CD4-positive, CD25-positive, alpha-beta regulatory T cell (primary cell): Measurements from ENCODE around the gene CNTNAP2. TPM values are rescaled to one million over a fixed set of nuclear protein-coding genes. Genes with fewer than 3 reads are reported as not detected.

Source experiments
- ATAC-seq, 2 donors: fragments of 150-1000 bp; cut with Tn5 transposase; one replicate each; pipeline ENCODE4 v1.10.0; 2021; ENCODE audit warnings: low read depth in 2 of 2, moderate number of reproducible peaks in 2 of 2, moderate library complexity in 1 of 2
- DNase-seq, 3 donors: peaks; one replicate each; pipeline versions ENCODE4 v3.0.0 to v3.0.0-alpha.2; 2012 to 2022; ENCODE audit warnings: mixed read lengths in 1 of 3
- H3K27ac ChIP-seq: one replicate; pipeline ENCODE4 v1.7.0; 2013; ENCODE audit warnings: mild to moderate bottlenecking, low read length; ENCODE audit not compliant: insufficient read depth, poor library complexity, severe bottlenecking
- H3K27me3 ChIP-seq: one replicate; pipeline ENCODE4 v1.7.0; 2013; ENCODE audit warnings: low read length; ENCODE audit not compliant: control insufficient read depth, insufficient read depth
- H3K36me3 ChIP-seq: one replicate; pipeline ENCODE4 v1.7.0; 2013; ENCODE audit warnings: mild to moderate bottlenecking, low read length, moderate library complexity; ENCODE audit not compliant: control insufficient read depth, insufficient read depth
- H3K4me1 ChIP-seq: 2 replicates; pipeline ENCODE4 v1.7.0; 2013; ENCODE audit warnings: mild to moderate bottlenecking, low read length; ENCODE audit not compliant: insufficient read depth, control insufficient read depth, poor library complexity, severe bottlenecking
- H3K4me3 ChIP-seq: one replicate; pipeline ENCODE4 v1.7.0; 2013; ENCODE audit warnings: low read depth, mild to moderate bottlenecking, low read length, moderate library complexity
- H3K9me3 ChIP-seq, 2 experiments: 1 replicate in 1 of 2; 2 replicates in 1 of 2; pipeline ENCODE4 v1.7.0; 2013; ENCODE audit warnings: low read length in 2 of 2, mild to moderate bottlenecking in 1 of 2, moderate library complexity in 1 of 2; ENCODE audit not compliant: control insufficient read depth in 2 of 2
- H3K27ac Mint-ChIP-seq, 3 donors: one replicate each; pipeline ENCODE4 v1.8.0; 2020 to 2022; ENCODE audit warnings: mild to moderate bottlenecking in 3 of 3, mixed read lengths in 3 of 3, moderate library complexity in 2 of 3
- H3K27me3 Mint-ChIP-seq: one replicate; pipeline ENCODE4 v1.8.0; 2022; ENCODE audit warnings: mild to moderate bottlenecking, mixed read lengths
- H3K36me3 Mint-ChIP-seq: one replicate; pipeline ENCODE4 v1.8.0; 2020; ENCODE audit warnings: mixed read lengths
- H3K4me1 Mint-ChIP-seq, 4 donors: one replicate each; pipeline ENCODE4 v1.8.0; 2020 to 2022; ENCODE audit warnings: mixed read lengths in 4 of 4, mild to moderate bottlenecking in 1 of 4
- H3K4me3 Mint-ChIP-seq, 4 donors: one replicate each; pipeline ENCODE4 v1.8.0; 2020 to 2022; ENCODE audit warnings: mild to moderate bottlenecking in 4 of 4, mixed read lengths in 4 of 4, moderate library complexity in 3 of 4
- H3K9me3 Mint-ChIP-seq, 7 donors: one replicate each; pipeline ENCODE4 v1.8.0; 2020 to 2022; ENCODE audit warnings: mixed read lengths in 7 of 7, mild to moderate bottlenecking in 3 of 7, moderate library complexity in 2 of 7
- polyA plus RNA-seq, 4 donors: library from polyadenylated mRNA; unstranded; fragments of 300-500 nt; fragmentation: Illumina TruSeq; gene quantifications; one replicate each; pipeline ENCODE4 v1.2.3, GENCODE V29; 2021
- total RNA-seq: library from RNA; stranded (reverse); gene quantifications from one replicate; pipeline ENCODE4 v1.2.3, GENCODE V29; 2022

The CNTNAP2 gene
- total and polyA plus RNA-seq, 5 donors from 2014 or later, result 0.02 to 0.15 TPM; not detected in 3

DNA sequence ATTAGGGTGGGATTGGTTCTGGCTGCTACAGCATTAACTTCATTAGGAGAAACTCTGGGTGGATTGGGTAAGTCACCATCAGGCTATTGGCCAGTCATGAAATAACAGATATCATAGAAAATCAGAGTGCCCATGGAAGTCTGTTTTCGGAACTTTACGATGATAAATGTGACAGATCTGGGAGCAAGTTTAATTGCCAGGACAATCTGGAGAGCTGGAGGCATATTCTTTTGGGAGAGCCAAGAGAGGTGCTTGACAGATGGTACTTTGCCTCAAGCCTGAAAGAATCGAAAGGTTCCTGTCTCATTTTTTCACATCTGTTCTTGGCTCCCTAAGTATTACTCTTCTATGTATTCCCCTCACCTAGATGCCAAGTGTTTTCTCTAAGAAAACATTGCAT is 369.9 kb downstream of the CNTNAP2 start:
- no peaks in the 10 kb centered on the region for H3K36me3 ChIP-seq
- DNase-seq (no peak), ATAC-seq (no peak)
- H3K27me3 Mint-ChIP-seq, result no peaks in the 10 kb centered on the region
- no peak overlapping the region for H3K27ac Mint-ChIP-seq
- H3K36me3 Mint-ChIP-seq, result no peaks in the 10 kb centered on the region
- no peaks in the 10 kb centered on the region for H3K4me1 ChIP-seq
- no peak overlapping the region for H3K27ac ChIP-seq
- peaks cover 0 to 14% (median 5%) of the 10 kb centered on the region in 7 donors for H3K9me3 Mint-ChIP-seq
- no peaks in the 10 kb centered on the region for H3K4me1 Mint-ChIP-seq
- H3K27me3 ChIP-seq, result no peaks in the 10 kb centered on the region
- no peak overlapping the region for H3K4me3 Mint-ChIP-seq
- no peak overlapping the region for H3K4me3 ChIP-seq
- H3K9me3 ChIP-seq, result peaks cover 0 to 4% of the 10 kb centered on the region in 2 experiments

- no peaks in the 10 kb centered on the region for H3K4me1 ChIP-seq
- no peak overlapping the region for H3K4me3 Mint-ChIP-seq
- peaks cover 2 to 12% (median 4%) of the 10 kb centered on the region in 7 donors for H3K9me3 Mint-ChIP-seq
- H3K4me3 ChIP-seq, result no peak overlapping the region
- DNase-seq (no peak), ATAC-seq (no peak)
- no peaks in the 10 kb centered on the region for H3K36me3 Mint-ChIP-seq
- no peak overlapping the region for H3K27ac ChIP-seq
- no peaks in the 10 kb centered on the region for H3K4me1 Mint-ChIP-seq
- H3K27ac Mint-ChIP-seq, result no peak overlapping the region
- no peaks in the 10 kb centered on the region for H3K36me3 ChIP-seq
- H3K27me3 Mint-ChIP-seq, result no peaks in the 10 kb centered on the region
- H3K27me3 ChIP-seq, result no peaks in the 10 kb centered on the region
- H3K9me3 ChIP-seq, result peaks cover 3% of the 10 kb centered on the region in 2 experiments
Measured at GRCh38 chr7:146492017-146492416, 375.4 kb downstream of the CNTNAP2 start.

- Mint-ChIP-seq H3K9me3 (peaks cover 2 to 10% (median 6%) of the 10 kb centered on the region in 7 donors), H3K27ac (no peak overlapping the region), H3K4me1 (no peaks in the 10 kb centered on the region), H3K27me3 (no peaks in the 10 kb centered on the region), H3K4me3 (no peak overlapping the region), H3K36me3 (no peaks in the 10 kb centered on the region)
- Histone ChIP-seq H3K9me3 (peaks cover 0 to 3% of the 10 kb centered on the region in 2 experiments), H3K27me3 (no peaks in the 10 kb centered on the region), H3K27ac (no peak overlapping the region), H3K4me1 (no peaks in the 10 kb centered on the region), H3K36me3 (no peaks in the 10 kb centered on the region), H3K4me3 (no peak overlapping the region)
- DNase-seq, result no peak
- no peak for ATAC-seq
Measured at GRCh38 chr7:146494952-146495596, 378.5 kb downstream of the CNTNAP2 start.

DNA sequence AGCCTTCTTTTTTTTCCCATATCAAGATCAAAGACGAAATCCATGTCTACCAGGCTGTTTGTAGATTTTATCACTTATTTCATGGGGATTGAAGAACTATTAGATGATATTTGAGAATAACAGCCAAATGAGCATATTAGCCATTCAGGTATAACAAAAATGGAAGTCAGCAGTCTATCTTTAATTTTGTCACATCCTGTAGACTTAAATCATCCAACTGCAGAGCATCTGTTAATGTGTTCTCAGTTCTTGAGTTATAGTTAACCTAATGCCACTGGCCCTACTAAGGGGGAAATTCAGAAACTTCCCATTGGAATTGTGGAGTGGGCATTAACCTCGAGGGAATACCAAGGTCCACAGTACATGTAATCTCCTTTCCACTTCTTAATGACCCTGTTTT is 380.1 kb downstream of the CNTNAP2 start:
- Histone ChIP-seq H3K36me3 (no peaks in the 10 kb centered on the region), H3K4me3 (no peak overlapping the region), H3K9me3 (peaks cover 0 to 3% of the 10 kb centered on the region in 2 experiments), H3K4me1 (no peaks in the 10 kb centered on the region), H3K27me3 (no peaks in the 10 kb centered on the region), H3K27ac (no peak overlapping the region)
- Mint-ChIP-seq H3K4me3 (no peak overlapping the region), H3K9me3 (peaks cover 3 to 15% (median 6%) of the 10 kb centered on the region in 7 donors), H3K36me3 (no peaks in the 10 kb centered on the region), H3K27me3 (no peaks in the 10 kb centered on the region), H3K4me1 (no peaks in the 10 kb centered on the region), H3K27ac (no peak overlapping the region)
- DNase-seq, result no peak
- ATAC-seq, result no peak

- H3K27me3 ChIP-seq, result no peaks in the 10 kb centered on the region
- no peaks in the 10 kb centered on the region for H3K36me3 Mint-ChIP-seq
- H3K27ac ChIP-seq, result no peak overlapping the region
- H3K9me3 ChIP-seq, result peaks cover 2 to 15% of the 10 kb centered on the region in 2 experiments
- no peak for ATAC-seq
- no peak for DNase-seq
- no peak overlapping the region for H3K4me3 ChIP-seq
- no peak overlapping the region for H3K4me3 Mint-ChIP-seq
- no peaks in the 10 kb centered on the region for H3K4me1 ChIP-seq
- no peaks in the 10 kb centered on the region for H3K36me3 ChIP-seq
- H3K9me3 Mint-ChIP-seq, result peaks cover 4 to 18% (median 15%) of the 10 kb centered on the region in 7 donors
- H3K27ac Mint-ChIP-seq, result no peak overlapping the region
- H3K27me3 Mint-ChIP-seq, result no peaks in the 10 kb centered on the region
- H3K4me1 Mint-ChIP-seq, result no peaks in the 10 kb centered on the region
Measured at GRCh38 chr7:146499970-146500369, 383.4 kb downstream of the CNTNAP2 start.

DNA sequence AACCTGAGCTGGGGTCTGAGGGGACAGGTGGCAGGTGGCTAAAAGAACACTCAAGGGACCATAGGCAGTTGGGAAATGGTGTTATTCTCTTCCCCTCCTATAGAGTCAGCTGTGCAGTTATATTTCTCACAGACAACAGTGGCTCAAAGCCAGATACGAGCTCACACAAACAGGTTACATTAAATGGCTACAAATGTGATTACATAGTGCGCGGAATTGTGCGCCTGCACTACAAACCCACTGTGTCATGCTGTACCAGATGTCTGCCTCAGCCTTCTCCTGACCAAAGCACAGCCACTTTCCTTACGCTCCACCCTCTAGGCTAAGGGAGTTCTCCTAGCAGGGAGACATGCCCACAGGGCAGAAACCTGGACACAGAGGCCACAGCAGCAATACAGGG is 387.2 kb downstream of the CNTNAP2 start:
- H3K27ac Mint-ChIP-seq, result no peak overlapping the region
- ATAC-seq (no peak), DNase-seq (no peak)
- H3K36me3 ChIP-seq, result no peaks in the 10 kb centered on the region
- no peak overlapping the region for H3K27ac ChIP-seq
- H3K36me3 Mint-ChIP-seq, result no peaks in the 10 kb centered on the region
- no peaks in the 10 kb centered on the region for H3K27me3 Mint-ChIP-seq
- H3K27me3 ChIP-seq, result no peaks in the 10 kb centered on the region
- peaks cover 4 to 35% of the 10 kb centered on the region in 2 experiments for H3K9me3 ChIP-seq
- no peak overlapping the region for H3K4me3 ChIP-seq
- H3K4me1 ChIP-seq, result no peaks in the 10 kb centered on the region
- H3K4me3 Mint-ChIP-seq, result no peak overlapping the region
- H3K9me3 Mint-ChIP-seq, result peaks cover 3 to 27% (median 9%) of the 10 kb centered on the region in 7 donors
- no peaks in the 10 kb centered on the region for H3K4me1 Mint-ChIP-seq

DNA sequence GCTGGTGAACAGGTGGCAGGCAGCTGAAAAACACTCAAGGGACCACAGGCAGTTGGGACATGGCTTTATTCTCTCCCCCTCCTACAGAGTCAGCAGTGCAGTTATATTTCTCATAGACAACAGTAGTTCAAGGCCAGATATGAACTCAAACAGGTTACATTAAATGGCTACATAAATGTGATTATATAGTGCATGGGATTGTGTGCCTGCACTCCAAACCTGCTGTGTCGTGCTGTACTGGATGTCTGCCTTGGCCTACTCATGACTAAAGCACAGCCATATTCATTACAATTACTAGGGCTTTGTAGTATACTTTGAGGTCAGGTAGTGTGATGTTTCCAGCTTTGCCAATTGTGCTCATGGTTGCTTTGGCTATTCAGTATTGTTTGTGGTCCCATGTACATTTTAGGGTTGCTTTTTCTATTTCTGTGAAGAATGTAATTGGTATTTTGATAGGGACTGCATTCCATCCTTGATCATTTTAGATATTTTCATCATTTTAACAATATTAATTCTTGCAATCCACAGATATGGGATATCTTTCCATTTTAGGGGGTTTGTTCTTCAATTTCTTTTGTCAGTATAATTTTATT is 393.6 kb downstream of the CNTNAP2 start:
- no peaks in the 10 kb centered on the region for H3K4me1 ChIP-seq
- peaks cover 2 to 37% (median 10%) of the 10 kb centered on the region in 7 donors for H3K9me3 Mint-ChIP-seq
- peak in 1 of 3 donors; percentile 1 for DNase-seq

DNA sequence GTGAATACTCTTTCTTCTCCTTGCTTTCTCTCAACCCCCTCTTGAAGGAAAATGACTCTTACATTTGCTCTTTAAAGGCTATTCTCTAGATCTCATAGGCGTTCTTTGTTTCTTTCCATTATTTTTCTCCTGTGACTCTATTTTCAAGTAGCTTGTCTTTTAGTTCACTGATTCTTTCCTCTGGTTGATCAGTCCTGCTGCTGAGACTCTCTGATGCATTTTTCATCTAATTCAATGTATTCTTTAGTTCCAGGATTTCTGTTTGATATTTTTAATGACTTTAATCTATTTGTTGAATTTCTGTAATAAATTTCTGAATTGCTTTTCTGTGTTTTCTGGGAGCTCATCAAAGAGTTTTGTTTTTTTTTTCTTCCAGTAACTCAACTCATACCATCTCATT is 397.7 kb downstream of the CNTNAP2 start:
- Mint-ChIP-seq H3K4me1 (peaks cover 0 to 4% (median 0%) of the 10 kb centered on the region in 4 donors), H3K36me3 (no peaks in the 10 kb centered on the region), H3K27ac (peak overlapping the region in 1 of 3 donors; percentile 12), H3K4me3 (no peak overlapping the region), H3K9me3 (peaks cover 2 to 42% (median 11%) of the 10 kb centered on the region in 7 donors), H3K27me3 (no peaks in the 10 kb centered on the region)
- Histone ChIP-seq H3K27ac (no peak overlapping the region), H3K36me3 (no peaks in the 10 kb centered on the region), H3K9me3 (peaks cover 7 to 22% of the 10 kb centered on the region in 2 experiments), H3K4me1 (no peaks in the 10 kb centered on the region), H3K27me3 (no peaks in the 10 kb centered on the region), H3K4me3 (no peak overlapping the region)
- ATAC-seq (no peak), DNase-seq (no peak)

More for the DNA sequence above, 393.6 kb downstream of the CNTNAP2 start:
- Histone ChIP-seq H3K27me3 (no peaks in the 10 kb centered on the region), H3K9me3 (peaks cover 6 to 42% of the 10 kb centered on the region in 2 experiments), H3K27ac (no peak overlapping the region), H3K36me3 (no peaks in the 10 kb centered on the region), H3K4me3 (no peak overlapping the region)
- no peak for ATAC-seq
- Mint-ChIP-seq H3K4me1 (peaks cover 0 to 4% (median 0%) of the 10 kb centered on the region in 4 donors), H3K36me3 (no peaks in the 10 kb centered on the region), H3K27me3 (no peaks in the 10 kb centered on the region), H3K27ac (no peak overlapping the region), H3K4me3 (no peak overlapping the region)
